ENCODE measurements around the gene ANO2. TPM values are rescaled to one million over a fixed set of nuclear protein-coding genes. Genes with fewer than 3 reads are reported as not detected.

ANO2 gene
- total RNA-seq, 4 donors from 2014 or later: 4.0 to 17.9 (median 5.1) TPM

DNA sequence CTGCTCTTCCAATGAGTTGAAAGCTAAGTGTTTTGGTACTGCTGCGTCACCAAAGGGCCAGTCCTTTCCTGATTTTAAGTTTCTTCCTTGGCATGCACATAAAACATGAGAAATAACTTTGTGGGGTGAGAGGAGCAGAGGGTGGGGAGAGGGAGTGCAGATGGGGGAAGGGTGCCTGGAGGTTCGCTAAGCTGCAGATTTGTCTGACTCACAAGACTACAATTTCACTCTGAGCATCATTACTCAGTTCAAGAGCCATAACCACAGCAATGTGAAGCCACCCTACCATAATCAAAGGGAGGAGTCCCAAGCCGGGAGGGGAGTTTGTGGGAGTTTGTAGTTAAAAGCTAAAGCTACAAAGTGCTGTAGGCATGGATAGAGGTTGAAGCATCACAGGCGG, 136.1 kb downstream of the ANO2 start:
- TF ChIP-seq POLR2AphosphoS5 (IDR thresholded peaks at IDR 0.05) (no peak), EP300 (IDR thresholded peaks at IDR 0.05) (no peak), POLR2A (IDR thresholded peaks at IDR 0.05; ENCODE audit: low read depth) (no peak)
- TF ChIP-seq, protein P1, sequence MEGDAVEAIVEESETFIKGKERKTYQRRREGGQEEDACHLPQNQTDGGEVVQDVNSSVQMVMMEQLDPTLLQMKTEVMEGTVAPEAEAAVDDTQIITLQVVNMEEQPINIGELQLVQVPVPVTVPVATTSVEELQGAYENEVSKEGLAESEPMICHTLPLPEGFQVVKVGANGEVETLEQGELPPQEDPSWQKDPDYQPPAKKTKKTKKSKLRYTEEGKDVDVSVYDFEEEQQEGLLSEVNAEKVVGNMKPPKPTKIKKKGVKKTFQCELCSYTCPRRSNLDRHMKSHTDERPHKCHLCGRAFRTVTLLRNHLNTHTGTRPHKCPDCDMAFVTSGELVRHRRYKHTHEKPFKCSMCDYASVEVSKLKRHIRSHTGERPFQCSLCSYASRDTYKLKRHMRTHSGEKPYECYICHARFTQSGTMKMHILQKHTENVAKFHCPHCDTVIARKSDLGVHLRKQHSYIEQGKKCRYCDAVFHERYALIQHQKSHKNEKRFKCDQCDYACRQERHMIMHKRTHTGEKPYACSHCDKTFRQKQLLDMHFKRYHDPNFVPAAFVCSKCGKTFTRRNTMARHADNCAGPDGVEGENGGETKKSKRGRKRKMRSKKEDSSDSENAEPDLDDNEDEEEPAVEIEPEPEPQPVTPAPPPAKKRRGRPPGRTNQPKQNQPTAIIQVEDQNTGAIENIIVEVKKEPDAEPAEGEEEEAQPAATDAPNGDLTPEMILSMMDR (IDR thresholded peaks at IDR 0.05): no peak
- DNase-seq (ENCODE audit: extremely low spot score): no peak
- 78% methylated on average over 4 of the region's 4 CpGs for WGBS
- H3K27me3 ChIP-seq: peaks cover 0 to 44% (median 0%) of the 10 kb centered on the region in 4 donors
- no peaks in the 10 kb centered on the region for H3K9me3 ChIP-seq
- H3K36me3 ChIP-seq: peaks cover 0 to 41% (median 0%) of the 10 kb centered on the region in 4 donors
- no peak overlapping the region for H3K27ac ChIP-seq (replicated peaks in 1 of 4)
- intact Hi-C loops (cut with DNase I): no loop called here
- no peak overlapping the region for H3K4me3 ChIP-seq
- H3K4me1 ChIP-seq: no peaks in the 10 kb centered on the region

DNA sequence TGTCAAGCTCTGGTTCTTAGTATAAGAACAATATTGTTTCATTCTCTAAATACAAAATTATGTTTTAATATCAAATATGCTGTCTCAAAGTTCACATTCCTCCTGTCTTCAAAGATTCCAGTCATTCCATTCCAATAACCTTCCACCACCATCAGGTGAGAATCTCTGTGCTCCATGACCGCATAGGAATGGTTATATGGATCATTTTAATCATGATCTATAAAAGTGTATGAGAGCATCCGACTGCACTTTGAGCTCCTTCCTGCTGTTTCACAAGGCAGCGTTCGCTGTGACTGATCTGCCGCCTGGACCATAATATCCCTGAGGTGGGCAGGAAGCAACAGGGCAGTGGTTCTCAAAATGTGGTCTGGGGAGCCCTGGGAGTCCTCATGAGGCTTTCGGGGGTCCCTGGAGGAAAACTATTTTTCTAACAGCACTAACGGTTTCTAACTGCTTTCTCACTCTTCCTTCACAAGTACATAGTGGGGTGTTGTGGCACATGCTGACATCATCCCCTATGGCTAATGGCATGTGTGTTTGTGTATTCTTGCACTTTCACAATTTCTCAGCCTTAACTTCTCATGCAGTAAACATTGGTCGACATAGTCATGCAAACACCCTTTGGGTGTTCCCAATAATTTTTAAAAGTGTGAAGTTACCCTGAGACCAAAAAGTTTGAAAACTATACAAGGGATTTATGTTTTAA, 137.4 kb downstream of the ANO2 start:
- intact Hi-C loops (cut with DNase I): no loop called here
- TF ChIP-seq POLR2A (IDR thresholded peaks at IDR 0.05; ENCODE audit: low read depth) (no peak), EP300 (IDR thresholded peaks at IDR 0.05) (no peak), POLR2AphosphoS5 (IDR thresholded peaks at IDR 0.05) (no peak)
- TF ChIP-seq, protein P1 (IDR thresholded peaks at IDR 0.05): no peak
- Histone ChIP-seq H3K27ac (replicated peaks in 1 of 4) (no peak overlapping the region), H3K36me3 (peaks cover 0 to 48% (median 0%) of the 10 kb centered on the region in 4 donors), H3K9me3 (no peaks in the 10 kb centered on the region), H3K4me1 (no peaks in the 10 kb centered on the region), H3K4me3 (no peak overlapping the region), H3K27me3 (peaks cover 0 to 56% (median 0%) of the 10 kb centered on the region in 4 donors)
- 63% methylated on average over 8 of the region's 8 CpGs for WGBS
- no peak for DNase-seq (ENCODE audit: extremely low spot score)

DNA sequence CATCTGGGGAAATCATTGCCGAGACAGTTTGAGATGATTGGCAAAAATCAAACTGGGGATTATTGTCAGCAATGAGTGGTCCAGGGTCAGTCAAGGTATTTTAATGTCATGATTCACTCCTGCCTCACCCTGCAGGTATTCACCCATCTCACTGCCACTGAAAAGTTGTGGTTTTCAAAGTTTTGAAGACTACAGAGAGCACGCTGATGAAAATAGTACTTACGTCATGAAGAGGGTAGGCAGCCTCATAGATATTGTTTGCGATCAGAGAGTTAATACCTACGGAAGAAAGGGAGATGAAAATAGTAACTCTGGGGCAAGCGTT, 138.0 kb downstream of the ANO2 start:
- H3K4me3 ChIP-seq: no peak overlapping the region
- TF ChIP-seq POLR2AphosphoS5 (IDR thresholded peaks at IDR 0.05) (no peak), POLR2A (IDR thresholded peaks at IDR 0.05; ENCODE audit: low read depth) (no peak), EP300 (IDR thresholded peaks at IDR 0.05) (no peak)
- TF ChIP-seq, protein P1 (IDR thresholded peaks at IDR 0.05): no peak
- peaks cover 0 to 51% (median 0%) of the 10 kb centered on the region in 4 donors for H3K27me3 ChIP-seq
- WGBS: 80% methylated on average over 6 of the region's 6 CpGs
- H3K27ac ChIP-seq (replicated peaks in 1 of 4): no peak overlapping the region
- H3K4me1 ChIP-seq: no peaks in the 10 kb centered on the region
- no peak for DNase-seq (ENCODE audit: extremely low spot score)
- H3K9me3 ChIP-seq: no peaks in the 10 kb centered on the region
- intact Hi-C loops (cut with DNase I): no loop called here
- peaks cover 0 to 48% (median 0%) of the 10 kb centered on the region in 4 donors for H3K36me3 ChIP-seq

DNA sequence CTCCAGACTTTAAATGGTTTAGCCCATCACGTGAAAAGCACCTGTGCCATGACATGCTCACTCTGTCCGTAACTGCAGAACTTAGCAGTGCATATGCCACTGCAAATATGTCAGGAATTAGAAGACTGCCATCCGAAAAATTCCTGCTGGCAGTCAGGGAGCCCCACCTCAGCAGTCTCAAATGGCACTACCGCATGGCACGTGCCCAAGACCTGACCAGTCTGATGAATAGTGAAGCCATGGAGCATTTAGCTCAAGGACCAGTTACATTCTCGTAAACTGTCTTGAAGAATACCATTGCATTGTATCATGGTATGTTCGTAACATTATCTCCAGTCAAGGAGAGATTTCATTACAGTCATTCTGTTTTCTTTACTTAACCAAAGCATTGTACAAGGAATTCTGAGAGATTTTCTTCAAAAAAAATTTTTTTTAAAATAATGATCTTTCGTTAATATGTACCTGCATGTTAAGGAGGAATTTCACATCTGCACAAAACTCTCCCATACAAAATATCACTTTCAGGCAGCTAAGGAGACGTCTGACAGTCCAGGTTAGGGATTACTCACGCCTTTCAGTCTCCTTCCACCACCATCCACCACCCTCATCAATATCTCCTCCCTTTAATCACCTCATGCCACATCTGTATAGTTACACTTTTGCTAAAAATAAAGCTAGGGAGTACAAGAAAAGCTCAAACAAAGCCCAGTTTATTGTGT, 138.5 kb downstream of the ANO2 start:
- no peaks in the 10 kb centered on the region for H3K4me1 ChIP-seq
- 84% methylated on average over 10 of the region's 10 CpGs for WGBS

More for the DNA sequence above, 138.5 kb downstream of the ANO2 start:
- peaks cover 0 to 51% (median 0%) of the 10 kb centered on the region in 4 donors for H3K27me3 ChIP-seq
- intact Hi-C loops (cut with DNase I): no loop called here
- DNase-seq (ENCODE audit: extremely low spot score): no peak
- H3K4me3 ChIP-seq: no peak overlapping the region
- no peak overlapping the region for H3K27ac ChIP-seq (replicated peaks in 1 of 4)
- peaks cover 0 to 49% (median 0%) of the 10 kb centered on the region in 4 donors for H3K36me3 ChIP-seq
- no peak for TF ChIP-seq POLR2AphosphoS5 (IDR thresholded peaks at IDR 0.05)
- TF ChIP-seq POLR2A (IDR thresholded peaks at IDR 0.05; ENCODE audit: low read depth): no peak
- TF ChIP-seq EP300 (IDR thresholded peaks at IDR 0.05): no peak
- TF ChIP-seq, protein P1 (IDR thresholded peaks at IDR 0.05): no peak
- H3K9me3 ChIP-seq: no peaks in the 10 kb centered on the region
